ENCODE results near the gene UBE2I.

The UBE2I gene

GRCh38 chr16:1344499-1344898 is 35.1 kb downstream of the UBE2I start:
- no peak for DNase-seq

- no peak for DNase-seq
Observed at GRCh38 chr16:1345087-1345486, 35.7 kb downstream of the UBE2I start.

GRCh38 chr16:1345651-1346421 is 36.4 kb downstream of the UBE2I start:
- no peak for DNase-seq

GRCh38 chr16:1346422-1347285 is 37.2 kb downstream of the UBE2I start:
- DNase-seq, result no peak

GRCh38 chr16:1347286-1347855 is 37.9 kb downstream of the UBE2I start:
- no peak for DNase-seq

GRCh38 chr16:1347962-1348361 is 38.5 kb downstream of the UBE2I start:
- no peak for DNase-seq

GRCh38 chr16:1348441-1348840 is 39.0 kb downstream of the UBE2I start:
- no peak for DNase-seq

- no peak for DNase-seq
Observed at GRCh38 chr16:1348926-1349325, 39.5 kb downstream of the UBE2I start.

GRCh38 chr16:1349351-1349750 is 39.9 kb downstream of the UBE2I start:
- no peak for DNase-seq

- no peak for DNase-seq
Observed at GRCh38 chr16:1349951-1350350, 40.5 kb downstream of the UBE2I start.

- DNase-seq, result no peak
Observed at GRCh38 chr16:1350691-1351090, 41.3 kb downstream of the UBE2I start.

- DNase-seq, result no peak
Observed at GRCh38 chr16:1351215-1351581, 41.8 kb downstream of the UBE2I start.

- DNase-seq, result peak; percentile 88
Observed at GRCh38 chr16:1351582-1352362, 42.3 kb downstream of the UBE2I start, which contains the start of the genes GNPTG and TSR3. Gene GNPTG, plus strand, starts transcription at chr16:1351931. Its CDS starts 35 bp downstream, at chr16:1351966. Gene TSR3, minus strand, starts transcription at chr16:1351878. Its CDS starts 74 bp downstream, at chr16:1351804.

- DNase-seq, result no peak
Observed at GRCh38 chr16:1354815-1355540, 45.5 kb downstream of the UBE2I start.

GRCh38 chr16:1355591-1355990 is 46.2 kb downstream of the UBE2I start:
- DNase-seq, result no peak

- DNase-seq, result no peak
Observed at GRCh38 chr16:1356061-1356900, 46.8 kb downstream of the UBE2I start.

- no peak for DNase-seq
Observed at GRCh38 chr16:1357906-1358566, 48.6 kb downstream of the UBE2I start.

GRCh38 chr16:1361685-1362360 is 52.4 kb downstream of the UBE2I start:
- DNase-seq, result no peak

GRCh38 chr16:1362807-1363206 is 53.4 kb downstream of the UBE2I start:
- DNase-seq, result no peak

GRCh38 chr16:1363501-1364041 is 54.1 kb downstream of the UBE2I start:
- no peak for DNase-seq
